ENCODE data around the gene NOLC1.

DNA sequence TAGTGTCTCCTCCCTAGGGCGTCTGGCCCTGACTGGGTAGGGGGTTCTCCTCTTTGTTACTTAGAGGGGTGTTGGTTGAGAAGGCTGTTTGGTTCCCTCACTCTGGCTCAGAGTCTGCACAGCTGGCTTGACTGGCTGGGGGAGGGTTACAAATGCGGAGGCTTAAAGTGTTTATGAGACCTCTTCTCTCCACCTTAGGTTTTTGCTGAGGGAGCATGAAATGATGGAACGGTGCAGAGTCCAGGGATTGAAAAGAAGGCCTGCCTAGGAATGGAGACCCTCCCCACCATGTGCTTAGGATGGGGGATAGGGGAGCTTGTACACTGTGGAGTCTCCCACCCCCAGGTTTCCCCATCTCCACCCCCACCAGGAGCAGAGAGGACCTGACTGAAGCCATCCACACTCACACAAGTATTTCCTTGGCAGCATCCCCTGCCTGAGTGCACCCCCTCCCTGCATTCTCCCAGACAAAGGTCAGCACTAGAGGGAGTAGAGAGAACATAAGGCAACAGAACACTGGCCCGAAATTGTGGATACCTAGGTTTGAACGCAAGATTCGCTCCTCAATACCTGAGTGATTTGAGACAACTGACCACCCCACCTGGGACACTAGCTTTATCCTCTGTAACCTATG, 30.3 kb upstream of the NOLC1 start:
- TF ChIP-seq CTCF (IDR thresholded peaks at IDR 0.05; ENCODE audit: low read depth, low read length, poor library complexity, severe bottlenecking) (no peak), EZH2phosphoT487 (IDR thresholded peaks at IDR 0.05; ENCODE audit: borderline replicate concordance, low read length) (no peak)

All from DOHH2 (cell line).